PC-9 (cell line): ENCODE data around the gene RPS27A.

Source experiments
- CTCF ChIP-seq: fragments of 200-600 bp; sonication (generic); conservative IDR thresholded peaks from 2 replicates; pipeline ENCODE4 v1.6.1; 2017; ENCODE audit warnings: mixed run types, antibody characterized with exemption, mild to moderate bottlenecking, moderate library complexity
- EZH2 ChIP-seq: fragments of 200-600 bp; sonication (generic); IDR thresholded peaks from 2 replicates; pipeline ENCODE4 v1.8.0; 2017; ENCODE audit warnings: antibody characterized with exemption, low read depth

- TF ChIP-seq EZH2 (no peak), CTCF (no peak)
Observed at GRCh38 chr2:55213822-55214221, 18.7 kb upstream of the RPS27A start.
